Activated naive CD8-positive, alpha-beta T cell (primary cell): Measurements from ENCODE around the gene SEPTIN7.
"Not testable (repeated sequence)": the region's sequence is repeated elsewhere in the genome, so short reads cannot be mapped to it uniquely, and the experiment has no call there.

Experiments
- H3K27ac Mint-ChIP-seq: one replicate; pipeline ENCODE4 v1.8.0; 2021; ENCODE audit warnings: mixed read lengths
- H3K27me3 Mint-ChIP-seq: one replicate; pipeline ENCODE4 v1.8.0; 2021; ENCODE audit warnings: mixed read lengths
- H3K36me3 Mint-ChIP-seq: one replicate; pipeline ENCODE4 v1.8.0; 2021; ENCODE audit warnings: mixed read lengths
- H3K4me1 Mint-ChIP-seq: one replicate; pipeline ENCODE4 v1.8.0; 2021; ENCODE audit warnings: low read depth, mixed read lengths
- H3K4me3 Mint-ChIP-seq: one replicate; pipeline ENCODE4 v1.8.0; 2021; ENCODE audit warnings: mild to moderate bottlenecking, mixed read lengths
- H3K9me3 Mint-ChIP-seq: one replicate; pipeline ENCODE4 v1.8.0; 2021; ENCODE audit warnings: low read depth, mixed read lengths

Gene SEPTIN7

DNA sequence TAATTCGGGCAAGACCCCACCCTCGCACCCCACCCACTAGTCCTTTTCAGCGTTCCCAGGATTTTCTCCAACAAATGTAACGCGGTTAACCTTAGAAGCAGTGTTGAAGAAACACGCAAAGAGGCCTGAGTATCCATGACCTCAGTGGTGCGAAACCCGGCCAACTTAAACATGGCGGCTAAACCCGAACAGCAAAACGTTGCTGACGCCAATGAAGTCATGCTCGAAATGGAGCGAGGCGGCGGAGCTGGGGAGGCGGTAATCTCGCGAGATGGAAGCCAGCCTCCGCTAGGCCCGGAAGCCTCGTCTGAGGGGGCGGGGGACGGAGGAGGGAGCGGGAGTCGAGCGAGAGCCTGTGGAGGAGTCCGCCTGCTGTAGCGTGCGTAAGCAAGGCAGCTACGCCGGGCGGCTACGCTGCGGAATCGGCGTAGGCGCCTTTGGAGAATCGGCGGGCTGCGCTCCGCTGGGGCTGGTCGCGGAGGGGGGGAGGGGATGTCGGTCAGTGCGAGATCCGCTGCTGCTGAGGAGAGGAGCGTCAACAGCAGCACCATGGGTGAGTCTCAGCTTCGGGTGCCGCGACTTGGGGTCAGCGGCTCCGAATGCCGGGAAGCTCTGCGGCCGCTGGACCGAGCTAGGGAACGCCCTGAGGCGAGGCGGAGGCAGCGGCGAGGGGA, at the start of gene SEPTIN7:
Gene SEPTIN7 (plus strand): TSS at position 340 of the 674 bp plus-strand sequence. CDS start 153 bp downstream, at position 493.
- H3K4me1 Mint-ChIP-seq: peaks cover 43% of the 10 kb centered on the region
- peak within 1 kb of the TSS; percentile 98 for H3K27ac Mint-ChIP-seq
- no peaks in the 10 kb centered on the region for H3K27me3 Mint-ChIP-seq
- H3K9me3 Mint-ChIP-seq: no peaks in the 10 kb centered on the region
- H3K36me3 Mint-ChIP-seq: peaks cover 10% of the 10 kb centered on the region
- peak within 1 kb of the TSS; percentile 93 for H3K4me3 Mint-ChIP-seq

DNA sequence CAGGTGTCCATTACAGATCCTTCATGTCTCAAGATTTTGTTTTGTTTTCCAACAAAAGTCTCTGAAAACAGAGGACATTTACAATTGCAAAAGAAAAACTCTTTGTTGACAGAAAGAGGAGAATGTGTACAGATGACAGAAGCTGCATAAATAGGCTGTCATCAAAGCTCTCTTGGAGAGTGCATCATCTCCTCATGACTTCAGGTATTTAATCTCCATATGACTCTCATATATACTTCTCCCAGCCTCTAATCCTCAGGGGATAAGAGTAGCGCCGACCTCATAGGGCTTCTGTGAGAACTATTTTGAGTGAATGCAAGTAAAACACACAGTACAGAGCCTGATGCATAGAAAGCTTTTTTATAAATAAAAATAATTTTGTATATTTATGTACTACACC, 48.1 kb upstream of the SEPTIN7 start:
- no peaks in the 10 kb centered on the region for H3K4me1 Mint-ChIP-seq
- H3K27me3 Mint-ChIP-seq: peaks cover 1% of the 10 kb centered on the region
- no peak overlapping the region for H3K27ac Mint-ChIP-seq

DNA sequence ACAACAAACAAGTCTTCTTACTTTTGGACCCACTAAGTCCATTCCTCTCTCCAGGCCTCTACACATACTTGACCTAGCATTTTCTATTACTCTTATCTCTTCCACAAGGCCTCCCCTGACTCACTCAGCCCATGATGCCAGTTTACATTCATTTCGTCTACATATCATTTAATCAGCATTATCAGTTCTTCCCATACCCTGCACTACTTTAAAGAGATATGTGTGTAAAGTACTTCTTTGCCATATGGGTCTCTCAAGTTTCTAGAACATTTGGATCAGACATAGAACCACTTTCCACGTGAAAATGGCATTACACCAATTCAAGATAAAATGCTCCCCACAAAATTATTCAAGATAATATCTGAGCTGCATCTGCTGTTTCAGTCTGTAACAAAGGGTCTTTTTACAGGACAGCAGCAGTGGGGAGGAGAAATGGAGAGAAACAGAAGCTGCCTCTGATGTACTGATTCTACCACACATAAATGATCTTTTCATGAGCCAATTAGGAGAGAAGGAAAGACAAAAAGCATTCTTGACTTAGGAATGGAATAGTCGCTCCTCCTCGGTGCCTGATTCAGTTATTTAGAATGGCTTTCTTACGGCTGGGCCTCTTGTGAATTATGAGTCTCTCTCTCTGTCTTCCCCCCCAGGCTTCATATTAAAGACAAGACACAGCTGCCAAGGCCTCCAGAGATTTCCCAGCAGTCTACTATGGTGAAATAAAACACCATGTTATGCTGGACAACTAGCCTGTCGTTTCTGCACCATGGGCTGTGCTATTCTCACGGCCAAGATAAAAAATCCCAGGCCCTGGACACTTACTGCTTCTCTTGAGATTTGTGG, 46.9 kb upstream of the SEPTIN7 start:
- Mint-ChIP-seq H3K9me3 (no peaks in the 10 kb centered on the region), H3K27me3 (peaks cover 1% of the 10 kb centered on the region), H3K36me3 (peaks cover 9% of the 10 kb centered on the region), H3K27ac (no peak overlapping the region), H3K4me3 (no peak overlapping the region), H3K4me1 (peaks cover 7% of the 10 kb centered on the region)

More for the DNA sequence above, 48.1 kb upstream of the SEPTIN7 start:
- peaks cover 13% of the 10 kb centered on the region for H3K36me3 Mint-ChIP-seq
- H3K4me3 Mint-ChIP-seq: no peak overlapping the region
- H3K9me3 Mint-ChIP-seq: no peaks in the 10 kb centered on the region

DNA sequence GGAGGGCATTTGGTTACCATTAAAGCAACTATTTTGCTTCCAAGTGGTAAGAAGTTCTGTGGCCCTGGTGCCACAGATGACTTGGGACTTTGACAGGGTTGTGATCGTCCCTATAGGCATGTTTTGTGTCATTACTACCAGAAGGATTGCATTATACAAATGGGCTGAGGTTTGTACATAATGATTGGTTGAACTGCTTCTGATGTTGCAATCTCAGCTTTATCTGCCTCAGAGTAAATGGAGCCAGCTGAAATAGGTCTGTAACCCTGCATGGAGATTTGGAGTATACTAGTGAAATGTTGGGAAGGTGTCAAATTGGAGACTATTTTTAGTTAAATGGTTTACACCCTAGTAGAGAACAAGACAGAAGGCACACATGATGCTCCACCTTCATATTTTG, 46.1 kb upstream of the SEPTIN7 start:
- Mint-ChIP-seq H3K36me3 (peaks cover 9% of the 10 kb centered on the region), H3K4me3 (no peak overlapping the region), H3K27ac (no peak overlapping the region), H3K27me3 (peaks cover 1% of the 10 kb centered on the region), H3K9me3 (no peaks in the 10 kb centered on the region), H3K4me1 (peaks cover 7% of the 10 kb centered on the region)

DNA sequence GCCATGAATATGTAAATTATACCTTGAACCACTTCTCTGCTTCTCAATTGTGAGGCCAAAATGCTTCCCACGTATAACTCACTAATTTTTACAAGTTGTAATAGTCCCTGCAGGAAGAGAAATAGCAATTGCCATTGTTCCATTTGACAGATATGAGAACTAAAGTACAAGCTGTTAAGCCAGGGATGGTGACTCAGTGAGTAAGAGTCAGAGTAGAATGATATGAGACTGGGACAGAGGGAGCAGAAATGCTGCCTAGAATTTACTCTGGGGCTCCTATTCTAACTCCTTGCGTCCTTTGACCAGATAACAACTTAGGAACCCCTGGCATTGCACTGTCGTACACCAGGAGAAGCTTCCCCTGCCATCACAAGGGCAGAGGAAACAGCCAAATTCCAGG, 45.1 kb upstream of the SEPTIN7 start:
- H3K9me3 Mint-ChIP-seq: no peaks in the 10 kb centered on the region
- peaks cover 7% of the 10 kb centered on the region for H3K4me1 Mint-ChIP-seq

DNA sequence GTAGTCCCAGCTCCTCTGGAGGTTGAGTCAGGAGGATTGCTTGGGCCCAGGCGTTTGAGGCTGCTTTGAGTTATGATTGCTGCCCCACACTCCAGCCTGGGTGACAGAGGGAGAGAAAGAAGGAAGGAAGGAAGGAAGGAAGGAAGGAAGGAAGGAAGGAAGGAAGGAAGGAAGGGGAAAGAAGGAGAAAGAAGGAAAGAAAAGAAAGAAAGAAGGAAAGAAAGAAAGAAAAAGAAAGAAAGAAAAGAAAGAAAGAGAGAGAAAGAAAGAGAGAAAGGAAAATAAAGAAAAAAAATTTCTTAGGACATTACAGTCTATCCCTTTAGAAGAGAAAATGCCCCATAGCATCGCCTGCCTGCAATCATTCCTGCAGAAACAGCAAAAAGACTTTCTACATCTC, 44.4 kb upstream of the SEPTIN7 start:
- H3K4me1 Mint-ChIP-seq, H3K36me3 Mint-ChIP-seq, H3K4me3 Mint-ChIP-seq, H3K27me3 Mint-ChIP-seq, H3K9me3 Mint-ChIP-seq, H3K27ac Mint-ChIP-seq: not testable (repeated sequence)

More for the DNA sequence above, 45.1 kb upstream of the SEPTIN7 start:
- Mint-ChIP-seq H3K27ac (no peak overlapping the region), H3K36me3 (peaks cover 4% of the 10 kb centered on the region), H3K4me3 (no peak overlapping the region), H3K27me3 (peaks cover 1% of the 10 kb centered on the region)

DNA sequence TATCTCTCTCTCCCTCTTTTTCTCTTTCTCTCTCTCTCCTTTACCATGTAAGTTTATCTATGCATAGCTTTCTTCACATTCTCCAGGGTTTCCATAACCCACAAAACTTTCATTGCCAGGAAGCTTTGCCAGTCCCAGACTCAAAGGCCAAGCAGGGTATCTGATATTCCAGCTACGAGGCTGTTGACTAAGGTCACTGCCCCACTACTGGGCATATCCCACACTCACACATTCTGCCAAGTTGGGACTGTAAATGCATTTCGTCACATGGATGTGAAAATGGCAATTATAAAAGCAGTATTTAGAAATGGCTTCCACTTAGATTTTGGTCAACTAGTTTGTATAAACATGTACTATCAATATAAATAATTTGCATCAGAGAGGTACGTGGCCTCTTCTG, 43.3 kb upstream of the SEPTIN7 start:
- Mint-ChIP-seq H3K9me3 (no peaks in the 10 kb centered on the region), H3K4me3 (no peak overlapping the region), H3K27ac (no peak overlapping the region), H3K27me3 (peaks cover 1% of the 10 kb centered on the region), H3K4me1 (peaks cover 7% of the 10 kb centered on the region), H3K36me3 (peaks cover 3% of the 10 kb centered on the region)

DNA sequence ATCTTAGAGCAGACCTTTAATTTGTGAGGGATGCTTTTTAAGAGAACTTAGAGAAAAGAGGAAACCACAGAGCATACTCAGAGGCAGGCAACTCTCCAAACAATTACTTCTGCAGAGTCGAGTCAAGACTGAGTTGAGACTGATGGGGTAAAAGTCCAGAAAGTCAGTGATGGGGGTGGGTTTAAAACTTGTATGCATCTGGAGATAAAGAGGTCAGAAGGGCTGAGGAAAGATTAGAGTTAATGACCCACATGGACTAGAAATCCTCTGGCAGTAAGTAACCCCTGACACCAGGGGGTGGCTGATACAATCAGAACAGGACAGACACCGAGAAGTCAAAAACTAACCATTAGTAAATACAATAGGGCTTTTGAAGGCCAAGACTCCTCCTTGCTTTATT, 42.4 kb upstream of the SEPTIN7 start:
- H3K27me3 Mint-ChIP-seq: peaks cover 1% of the 10 kb centered on the region
- no peak overlapping the region for H3K4me3 Mint-ChIP-seq
- peaks cover 3% of the 10 kb centered on the region for H3K36me3 Mint-ChIP-seq
- H3K9me3 Mint-ChIP-seq: no peaks in the 10 kb centered on the region
- no peak overlapping the region for H3K27ac Mint-ChIP-seq
- peaks cover 7% of the 10 kb centered on the region for H3K4me1 Mint-ChIP-seq

DNA sequence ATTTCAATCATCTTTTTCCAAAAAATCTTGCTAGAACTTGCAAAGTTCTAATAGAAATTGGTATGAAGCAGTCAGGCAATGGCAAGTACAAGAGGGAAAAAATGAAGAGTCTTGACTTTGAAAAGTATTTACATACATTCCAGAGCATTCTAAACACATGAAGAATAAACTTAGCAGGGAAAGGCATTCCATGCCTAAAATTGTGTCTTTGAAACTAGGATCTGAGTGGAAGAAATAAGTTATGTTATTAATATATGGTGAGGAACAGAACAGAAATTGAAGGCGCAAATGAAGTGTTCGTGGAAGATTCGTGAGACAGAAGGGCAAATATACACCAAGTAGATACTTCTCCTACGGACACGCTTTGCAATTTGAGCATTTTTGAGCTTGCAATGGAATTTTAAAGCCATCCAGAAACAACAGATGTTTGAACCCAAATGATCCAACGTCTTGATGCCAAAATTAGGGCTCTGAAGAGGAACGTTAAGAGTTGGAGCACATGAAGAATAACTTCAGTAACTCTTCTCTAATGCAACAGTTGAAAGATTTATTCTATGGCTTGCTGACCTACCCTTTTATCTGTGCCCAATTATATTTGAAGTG, 40.6 kb upstream of the SEPTIN7 start:
- H3K4me3 Mint-ChIP-seq: no peak overlapping the region
- H3K36me3 Mint-ChIP-seq: peaks cover 3% of the 10 kb centered on the region
- no peaks in the 10 kb centered on the region for H3K9me3 Mint-ChIP-seq
- H3K27ac Mint-ChIP-seq: no peak overlapping the region
- peaks cover 1% of the 10 kb centered on the region for H3K27me3 Mint-ChIP-seq
- peaks cover 7% of the 10 kb centered on the region for H3K4me1 Mint-ChIP-seq

DNA sequence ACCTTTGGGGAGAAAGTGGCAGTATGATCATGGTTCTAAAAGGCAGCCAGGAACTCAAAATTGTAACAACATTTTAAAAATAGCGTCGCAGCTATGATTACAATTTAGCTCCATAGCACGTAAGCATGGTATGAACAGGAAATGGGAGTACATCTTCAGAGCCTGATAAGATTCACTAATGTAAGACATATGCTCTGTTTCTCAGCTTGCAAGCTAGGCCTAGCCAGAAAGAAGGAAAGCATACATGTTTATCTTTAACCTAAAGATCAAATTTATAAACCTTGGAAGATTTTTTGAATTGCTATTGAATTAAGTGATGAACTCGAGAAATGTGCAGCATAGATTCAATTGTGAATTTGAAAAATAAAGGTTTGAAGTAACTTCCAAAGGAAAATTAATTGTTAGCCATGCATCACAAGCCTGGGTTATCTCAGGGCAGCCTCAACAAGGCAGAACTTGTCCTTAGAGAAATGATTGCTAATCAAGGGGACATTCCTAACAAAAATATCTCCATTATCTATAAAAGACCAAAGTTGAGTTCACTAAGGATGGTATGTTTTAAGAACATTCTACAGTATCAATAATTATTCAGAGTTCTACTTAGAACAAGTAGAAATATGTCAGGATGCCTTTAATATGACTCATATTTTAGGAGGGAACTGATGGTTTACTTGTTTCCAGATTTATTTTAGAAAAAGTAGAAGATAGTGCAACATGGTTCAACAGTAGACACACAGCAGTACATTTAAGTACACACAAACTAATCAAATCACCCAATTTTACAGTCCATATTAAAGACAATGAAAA, 38.8 kb upstream of the SEPTIN7 start:
- Mint-ChIP-seq H3K27me3 (no peaks in the 10 kb centered on the region), H3K36me3 (no peaks in the 10 kb centered on the region), H3K4me1 (peaks cover 7% of the 10 kb centered on the region), H3K9me3 (no peaks in the 10 kb centered on the region), H3K4me3 (no peak overlapping the region), H3K27ac (no peak overlapping the region)

DNA sequence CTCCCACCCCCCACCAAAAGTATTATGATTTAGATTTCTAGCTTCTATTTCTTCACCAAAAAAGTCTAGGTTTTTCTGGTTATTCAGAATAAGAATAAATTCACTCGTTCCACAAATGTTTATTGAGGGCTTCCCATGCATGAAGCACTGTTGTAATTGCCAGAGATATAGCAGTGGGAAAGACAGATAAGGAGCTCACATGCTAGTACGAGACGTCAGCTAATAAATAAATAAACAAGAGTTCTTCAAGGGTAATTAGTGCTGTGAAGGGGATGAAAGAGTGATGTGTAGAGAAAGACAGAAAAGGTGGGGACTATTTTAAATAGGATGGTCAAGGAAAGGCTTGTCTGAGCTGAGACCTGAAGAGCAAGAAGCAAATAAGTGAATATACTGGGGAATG, 38.1 kb upstream of the SEPTIN7 start:
- Mint-ChIP-seq H3K4me3 (no peak overlapping the region), H3K9me3 (no peaks in the 10 kb centered on the region), H3K36me3 (peaks cover 2% of the 10 kb centered on the region), H3K27me3 (no peaks in the 10 kb centered on the region), H3K27ac (no peak overlapping the region), H3K4me1 (peaks cover 7% of the 10 kb centered on the region)

DNA sequence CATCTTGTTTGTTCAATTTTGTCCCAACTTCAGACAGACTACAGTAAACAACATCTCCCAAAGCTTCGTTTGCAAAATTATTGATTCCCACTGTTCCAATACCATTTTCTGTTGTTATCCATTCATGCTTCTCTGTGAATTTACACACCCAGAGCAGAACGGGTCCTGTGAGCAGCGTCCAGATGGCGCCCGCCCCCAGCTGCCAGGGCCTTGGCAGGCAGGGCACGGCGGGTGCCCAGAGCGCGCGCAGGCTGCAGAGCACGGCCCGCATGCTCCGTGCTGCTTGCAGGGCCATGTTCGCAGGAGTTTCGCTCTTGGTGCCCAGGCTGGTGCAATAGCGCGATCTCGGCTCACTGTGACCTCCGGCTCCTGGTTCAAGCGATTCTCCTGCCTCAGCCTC, 32.5 kb upstream of the SEPTIN7 start:
- H3K9me3 Mint-ChIP-seq: no peaks in the 10 kb centered on the region
- H3K4me3 Mint-ChIP-seq: no peak overlapping the region
- no peaks in the 10 kb centered on the region for H3K4me1 Mint-ChIP-seq
- no peak overlapping the region for H3K27ac Mint-ChIP-seq
- no peaks in the 10 kb centered on the region for H3K27me3 Mint-ChIP-seq
- peaks cover 4% of the 10 kb centered on the region for H3K36me3 Mint-ChIP-seq

DNA sequence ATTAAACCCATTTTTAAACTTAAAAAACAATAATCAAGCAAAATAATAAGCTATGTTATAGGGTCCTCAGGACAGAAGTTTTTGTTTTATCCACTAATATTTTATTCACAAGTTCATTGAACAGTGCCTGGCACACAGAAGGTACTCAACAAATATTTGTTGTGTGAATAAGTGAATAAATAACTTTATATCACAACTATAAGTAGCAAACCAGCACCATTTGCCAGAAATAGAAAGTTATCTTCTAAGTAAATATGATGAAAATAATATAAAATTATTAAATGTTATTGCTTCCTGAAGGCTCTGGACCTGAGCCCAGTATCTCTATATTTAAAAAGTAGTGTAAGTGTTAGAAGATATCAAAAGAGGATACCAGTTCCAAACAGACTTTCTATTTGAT, 29.1 kb upstream of the SEPTIN7 start:
- Mint-ChIP-seq H3K9me3 (no peaks in the 10 kb centered on the region), H3K27me3 (no peaks in the 10 kb centered on the region), H3K4me1 (no peaks in the 10 kb centered on the region), H3K4me3 (no peak overlapping the region), H3K36me3 (peaks cover 4% of the 10 kb centered on the region), H3K27ac (no peak overlapping the region)

DNA sequence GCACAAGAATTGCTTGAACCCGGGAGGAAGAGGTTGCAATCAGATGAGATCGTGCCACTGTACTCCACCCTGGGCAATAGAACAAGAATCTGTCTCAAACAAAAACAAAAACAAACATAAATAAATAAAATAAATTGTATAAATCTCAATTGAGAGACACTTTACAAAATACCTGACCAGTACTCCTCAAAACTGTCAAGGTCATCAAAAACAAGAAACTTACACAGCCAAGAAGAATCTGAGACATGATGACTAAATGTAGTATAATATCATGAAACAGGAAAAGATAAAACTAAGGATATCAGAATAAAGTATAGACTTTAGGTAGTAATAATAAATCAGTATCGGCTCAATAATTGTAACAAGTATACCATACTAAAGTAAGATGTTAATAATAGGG, 26.9 kb upstream of the SEPTIN7 start:
- Mint-ChIP-seq H3K9me3 (no peaks in the 10 kb centered on the region), H3K27ac (no peak overlapping the region), H3K27me3 (no peaks in the 10 kb centered on the region), H3K4me3 (no peak overlapping the region), H3K4me1 (no peaks in the 10 kb centered on the region), H3K36me3 (no peaks in the 10 kb centered on the region)

DNA sequence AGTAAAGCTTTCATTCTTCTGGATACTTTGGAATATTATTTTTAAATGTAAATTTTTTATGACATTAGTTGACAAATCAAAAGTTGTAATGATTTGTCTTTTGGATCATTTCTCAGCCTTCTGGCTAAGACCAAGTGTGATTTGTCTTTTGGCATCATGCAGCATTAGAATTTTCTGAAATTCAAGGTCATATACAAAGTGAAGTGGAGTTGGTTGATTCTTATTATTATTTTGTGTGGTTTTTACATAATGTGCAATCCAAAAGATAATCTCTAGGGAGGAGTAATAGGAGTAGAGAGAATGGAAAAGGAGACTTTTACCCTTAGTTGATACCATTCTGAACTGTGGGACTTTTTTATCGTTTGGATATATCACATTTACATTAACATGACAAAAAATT, 24.2 kb upstream of the SEPTIN7 start:
- no peak overlapping the region for H3K27ac Mint-ChIP-seq
- no peaks in the 10 kb centered on the region for H3K4me1 Mint-ChIP-seq
- no peaks in the 10 kb centered on the region for H3K9me3 Mint-ChIP-seq
- H3K27me3 Mint-ChIP-seq: no peaks in the 10 kb centered on the region
- no peak overlapping the region for H3K4me3 Mint-ChIP-seq
- H3K36me3 Mint-ChIP-seq: no peaks in the 10 kb centered on the region
